GM23338 (cell line): ENCODE data around the gene SORCS2. TPM values are rescaled to one million over a fixed set of nuclear protein-coding genes. Genes with fewer than 3 reads are reported as not detected.

Source experiments
- ATAC-seq: fragments of 200-7000 bp; cut with Tn5 transposase; 3 replicates; pipeline ENCODE4 v1.9.1; 2020
- DNase-seq: peaks from one replicate; pipeline ENCODE4 v3.0.0-alpha.2; 2015; ENCODE audit warnings: low spot score
- H2AFZ ChIP-seq: fragments of 200-600 bp; sonication (generic); 2 replicates; pipeline ENCODE4 v1.8.0; 2016; ENCODE audit warnings: antibody characterized with exemption, mild to moderate bottlenecking, moderate library complexity
- H3F3A ChIP-seq: fragments of 200-600 bp; sonication (generic); replicated peaks from 2 replicates; pipeline ENCODE4 v1.8.0; 2017; ENCODE audit warnings: antibody characterized with exemption, mixed run types, low read depth
- H3K27ac ChIP-seq: fragments of 200-600 bp; sonication (generic); 2 replicates; pipeline ENCODE4 v1.6.1; 2016; ENCODE audit warnings: low read depth
- H3K27me3 ChIP-seq: fragments of 200-600 bp; sonication (generic); 2 replicates; pipeline ENCODE4 v1.8.0; 2016; ENCODE audit warnings: mild to moderate bottlenecking, mixed run types, moderate library complexity; ENCODE audit not compliant: insufficient read depth
- H3K36me3 ChIP-seq: fragments of 200-600 bp; sonication (generic); 2 replicates; pipeline ENCODE4 v1.8.0; 2016; ENCODE audit warnings: mild to moderate bottlenecking; ENCODE audit not compliant: insufficient read depth
- H3K4me1 ChIP-seq: fragments of 200-600 bp; sonication (generic); 2 replicates; pipeline ENCODE4 v1.8.0; 2016; ENCODE audit warnings: mild to moderate bottlenecking, moderate library complexity; ENCODE audit not compliant: insufficient read depth
- H3K4me2 ChIP-seq: fragments of 200-600 bp; sonication (generic); 2 replicates; pipeline ENCODE4 v1.7.1; 2017; ENCODE audit warnings: mixed run types
- H3K4me3 ChIP-seq: fragments of 200-600 bp; sonication (generic); 2 replicates; pipeline ENCODE4 v1.6.1; 2016; ENCODE audit warnings: mixed run types
- H3K79me2 ChIP-seq: fragments of 200-600 bp; sonication (generic); replicated peaks from 2 replicates; pipeline ENCODE4 v1.8.0; 2017; ENCODE audit warnings: mild to moderate bottlenecking; ENCODE audit not compliant: insufficient read depth
- H3K9me2 ChIP-seq: fragments of 200-600 bp; sonication (generic); 2 replicates; pipeline ENCODE4 v1.8.0; 2017; ENCODE audit not compliant: insufficient read depth
- H4K20me1 ChIP-seq: fragments of 200-600 bp; sonication (generic); replicated peaks from 2 replicates; pipeline ENCODE4 v1.8.0; 2017; ENCODE audit warnings: mild to moderate bottlenecking; ENCODE audit not compliant: insufficient read depth
- H3K27ac Mint-ChIP-seq: 2 replicates; pipeline ENCODE4 v1.8.0; 2020; ENCODE audit warnings: inconsistent platforms, mild to moderate bottlenecking, moderate library complexity, mixed read lengths
- H3K27me3 Mint-ChIP-seq: 3 replicates; pipeline ENCODE4 v1.8.0; 2022; ENCODE audit warnings: low read depth, mild to moderate bottlenecking, moderate library complexity, mixed read lengths, inconsistent platforms; ENCODE audit not compliant: insufficient read depth, poor library complexity
- H3K36me3 Mint-ChIP-seq: 3 replicates; pipeline ENCODE4 v1.8.0; 2021; ENCODE audit warnings: low read depth, mild to moderate bottlenecking, inconsistent platforms, moderate library complexity, mixed read lengths
- H3K4me1 Mint-ChIP-seq: 3 replicates; pipeline ENCODE4 v1.8.0; 2020; ENCODE audit warnings: mild to moderate bottlenecking, inconsistent platforms, mixed read lengths
- H3K4me3 Mint-ChIP-seq: 3 replicates; pipeline ENCODE4 v1.8.0; 2021; ENCODE audit warnings: moderate library complexity, mild to moderate bottlenecking, inconsistent platforms, mixed read lengths
- H3K9me3 Mint-ChIP-seq: 3 replicates; pipeline ENCODE4 v1.8.0; 2020; ENCODE audit warnings: moderate library complexity, mild to moderate bottlenecking, inconsistent platforms, mixed read lengths
- CREB1 ChIP-seq: fragments of 250-450 bp; sonication (Bioruptor Pico); IDR thresholded peaks from 2 replicates; pipeline ENCODE4 v1.5.0; 2020; ENCODE audit warnings: low read depth, mild to moderate bottlenecking, moderate library complexity
- EZH2 ChIP-seq: fragments of 200-600 bp; sonication (generic); IDR thresholded peaks from one replicate; pipeline ENCODE4 v1.8.0; 2017; ENCODE audit warnings: antibody characterized with exemption, mild to moderate bottlenecking, low read depth; ENCODE audit not compliant: unreplicated experiment
- EZH2phosphoT487 ChIP-seq: fragments of 200-600 bp; sonication (generic); IDR thresholded peaks from one replicate; pipeline ENCODE4 v1.8.1; 2018; ENCODE audit warnings: antibody characterized with exemption; ENCODE audit not compliant: unreplicated experiment
- JUNB ChIP-seq: IDR thresholded peaks from one replicate; pipeline ENCODE4 v1.6.1; 2016; ENCODE audit warnings: antibody characterized with exemption; ENCODE audit not compliant: unreplicated experiment
- NANOG ChIP-seq: IDR thresholded peaks from 2 replicates; pipeline ENCODE4 v1.6.1; 2016; ENCODE audit warnings: antibody characterized with exemption, borderline replicate concordance
- POLR2AphosphoS5 ChIP-seq: IDR thresholded peaks from 2 replicates; pipeline ENCODE4 v1.6.1; 2016; ENCODE audit warnings: antibody characterized with exemption, low read depth
- STAT1 ChIP-seq: IDR thresholded peaks from one replicate; pipeline ENCODE4 v1.6.1; 2016; ENCODE audit warnings: antibody characterized with exemption; ENCODE audit not compliant: unreplicated experiment
- ZNF114 ChIP-seq: fragments of 250-450 bp; sonication (Bioruptor Pico); IDR thresholded peaks from 2 replicates; pipeline ENCODE4 v1.5.0; 2020; ENCODE audit warnings: mild to moderate bottlenecking, moderate library complexity
- ZNF331 ChIP-seq: fragments of 250-450 bp; sonication (Bioruptor Pico); IDR thresholded peaks from 2 replicates; pipeline ENCODE4 v1.5.0; 2020; ENCODE audit warnings: low read depth, mild to moderate bottlenecking, moderate library complexity
- polyA plus RNA-seq: library from polyadenylated mRNA; unstranded; fragments of >200 nt; fragmentation: Nextera tagmentation; extraction: Ambion mirVana; gene quantifications from 2 replicates; pipeline ENCODE4 v1.2.1, GENCODE V29; 2016
- total RNA-seq: library from RNA; depleted of rRNA; stranded (reverse); fragments of >200 nt; shearing (Covaris generic); gene quantifications from 2 replicates; pipeline ENCODE4 v1.2.3, GENCODE V29; 2014
- TF ChIP-seq, protein P1 (sequence below), 2 experiments: fragments of 200-600 bp in 1 of 2; sonication (generic) in 1 of 2; conservative IDR thresholded peaks; 2 replicates each; pipeline versions ENCODE4 v1.5.1 to v1.6.1; 2016 to 2017; ENCODE audit warnings: antibody characterized with exemption in 2 of 2, low read depth in 2 of 2, mild to moderate bottlenecking in 2 of 2, moderate library complexity in 1 of 2
- TF ChIP-seq, protein P2 (sequence below): IDR thresholded peaks from 2 replicates; pipeline ENCODE4 v1.6.1; 2016; ENCODE audit warnings: antibody characterized with exemption
- TF ChIP-seq, protein P3 (sequence below): IDR thresholded peaks from one replicate; pipeline ENCODE4 v1.6.1; 2018; ENCODE audit warnings: antibody characterized with exemption; ENCODE audit not compliant: unreplicated experiment
- TF ChIP-seq, protein P4 (sequence below): fragments of 250-450 bp; sonication (Bioruptor Pico); IDR thresholded peaks from 2 replicates; pipeline ENCODE4 v1.5.0; 2020; ENCODE audit warnings: mild to moderate bottlenecking, moderate library complexity

The SORCS2 gene
- total and polyA plus RNA-seq, 2 experiments from 2014 or later = 0.47 to 2.4 TPM

DNA sequence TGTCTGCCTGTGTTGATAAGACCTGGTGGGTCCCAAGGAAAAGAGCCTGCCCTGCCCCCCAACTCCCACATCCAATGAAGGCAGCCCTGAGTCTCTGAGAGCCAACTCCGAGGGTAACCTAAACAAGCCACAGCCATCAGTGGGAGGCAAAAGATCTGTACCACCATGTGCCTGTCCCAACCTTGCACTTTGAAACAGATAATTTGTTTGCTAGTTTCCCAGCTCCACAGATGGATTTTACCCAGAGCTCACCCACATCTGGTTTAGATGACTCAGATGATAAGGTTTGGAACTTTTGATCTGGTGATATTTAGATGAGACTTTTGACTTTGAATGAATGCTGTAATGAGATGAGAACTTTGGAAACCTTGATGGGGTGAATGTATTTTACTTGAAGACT lies 488.4 kb downstream of the SORCS2 start:
- no peak for TF ChIP-seq EZH2phosphoT487
- TF ChIP-seq NANOG = no peak
- TF ChIP-seq EZH2 = no peak
- TF ChIP-seq ZNF331 (CRISPR knock-in tag) = no peak
- TF ChIP-seq, protein P1, sequence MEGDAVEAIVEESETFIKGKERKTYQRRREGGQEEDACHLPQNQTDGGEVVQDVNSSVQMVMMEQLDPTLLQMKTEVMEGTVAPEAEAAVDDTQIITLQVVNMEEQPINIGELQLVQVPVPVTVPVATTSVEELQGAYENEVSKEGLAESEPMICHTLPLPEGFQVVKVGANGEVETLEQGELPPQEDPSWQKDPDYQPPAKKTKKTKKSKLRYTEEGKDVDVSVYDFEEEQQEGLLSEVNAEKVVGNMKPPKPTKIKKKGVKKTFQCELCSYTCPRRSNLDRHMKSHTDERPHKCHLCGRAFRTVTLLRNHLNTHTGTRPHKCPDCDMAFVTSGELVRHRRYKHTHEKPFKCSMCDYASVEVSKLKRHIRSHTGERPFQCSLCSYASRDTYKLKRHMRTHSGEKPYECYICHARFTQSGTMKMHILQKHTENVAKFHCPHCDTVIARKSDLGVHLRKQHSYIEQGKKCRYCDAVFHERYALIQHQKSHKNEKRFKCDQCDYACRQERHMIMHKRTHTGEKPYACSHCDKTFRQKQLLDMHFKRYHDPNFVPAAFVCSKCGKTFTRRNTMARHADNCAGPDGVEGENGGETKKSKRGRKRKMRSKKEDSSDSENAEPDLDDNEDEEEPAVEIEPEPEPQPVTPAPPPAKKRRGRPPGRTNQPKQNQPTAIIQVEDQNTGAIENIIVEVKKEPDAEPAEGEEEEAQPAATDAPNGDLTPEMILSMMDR (conservative IDR thresholded peaks at IDR 0.05; ENCODE audit: low read depth in 2 of 2) = no peak
- TF ChIP-seq CREB1 = no peak
- TF ChIP-seq STAT1 = no peak
- TF ChIP-seq POLR2AphosphoS5 = no peak
- TF ChIP-seq ZNF114 (CRISPR knock-in tag) = no peak
- TF ChIP-seq, protein P2, sequence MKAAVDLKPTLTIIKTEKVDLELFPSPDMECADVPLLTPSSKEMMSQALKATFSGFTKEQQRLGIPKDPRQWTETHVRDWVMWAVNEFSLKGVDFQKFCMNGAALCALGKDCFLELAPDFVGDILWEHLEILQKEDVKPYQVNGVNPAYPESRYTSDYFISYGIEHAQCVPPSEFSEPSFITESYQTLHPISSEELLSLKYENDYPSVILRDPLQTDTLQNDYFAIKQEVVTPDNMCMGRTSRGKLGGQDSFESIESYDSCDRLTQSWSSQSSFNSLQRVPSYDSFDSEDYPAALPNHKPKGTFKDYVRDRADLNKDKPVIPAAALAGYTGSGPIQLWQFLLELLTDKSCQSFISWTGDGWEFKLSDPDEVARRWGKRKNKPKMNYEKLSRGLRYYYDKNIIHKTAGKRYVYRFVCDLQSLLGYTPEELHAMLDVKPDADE = no peak
- no peak for TF ChIP-seq JUNB
- TF ChIP-seq, protein P3, sequence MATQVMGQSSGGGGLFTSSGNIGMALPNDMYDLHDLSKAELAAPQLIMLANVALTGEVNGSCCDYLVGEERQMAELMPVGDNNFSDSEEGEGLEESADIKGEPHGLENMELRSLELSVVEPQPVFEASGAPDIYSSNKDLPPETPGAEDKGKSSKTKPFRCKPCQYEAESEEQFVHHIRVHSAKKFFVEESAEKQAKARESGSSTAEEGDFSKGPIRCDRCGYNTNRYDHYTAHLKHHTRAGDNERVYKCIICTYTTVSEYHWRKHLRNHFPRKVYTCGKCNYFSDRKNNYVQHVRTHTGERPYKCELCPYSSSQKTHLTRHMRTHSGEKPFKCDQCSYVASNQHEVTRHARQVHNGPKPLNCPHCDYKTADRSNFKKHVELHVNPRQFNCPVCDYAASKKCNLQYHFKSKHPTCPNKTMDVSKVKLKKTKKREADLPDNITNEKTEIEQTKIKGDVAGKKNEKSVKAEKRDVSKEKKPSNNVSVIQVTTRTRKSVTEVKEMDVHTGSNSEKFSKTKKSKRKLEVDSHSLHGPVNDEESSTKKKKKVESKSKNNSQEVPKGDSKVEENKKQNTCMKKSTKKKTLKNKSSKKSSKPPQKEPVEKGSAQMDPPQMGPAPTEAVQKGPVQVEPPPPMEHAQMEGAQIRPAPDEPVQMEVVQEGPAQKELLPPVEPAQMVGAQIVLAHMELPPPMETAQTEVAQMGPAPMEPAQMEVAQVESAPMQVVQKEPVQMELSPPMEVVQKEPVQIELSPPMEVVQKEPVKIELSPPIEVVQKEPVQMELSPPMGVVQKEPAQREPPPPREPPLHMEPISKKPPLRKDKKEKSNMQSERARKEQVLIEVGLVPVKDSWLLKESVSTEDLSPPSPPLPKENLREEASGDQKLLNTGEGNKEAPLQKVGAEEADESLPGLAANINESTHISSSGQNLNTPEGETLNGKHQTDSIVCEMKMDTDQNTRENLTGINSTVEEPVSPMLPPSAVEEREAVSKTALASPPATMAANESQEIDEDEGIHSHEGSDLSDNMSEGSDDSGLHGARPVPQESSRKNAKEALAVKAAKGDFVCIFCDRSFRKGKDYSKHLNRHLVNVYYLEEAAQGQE = no peak
- TF ChIP-seq, protein P4, sequence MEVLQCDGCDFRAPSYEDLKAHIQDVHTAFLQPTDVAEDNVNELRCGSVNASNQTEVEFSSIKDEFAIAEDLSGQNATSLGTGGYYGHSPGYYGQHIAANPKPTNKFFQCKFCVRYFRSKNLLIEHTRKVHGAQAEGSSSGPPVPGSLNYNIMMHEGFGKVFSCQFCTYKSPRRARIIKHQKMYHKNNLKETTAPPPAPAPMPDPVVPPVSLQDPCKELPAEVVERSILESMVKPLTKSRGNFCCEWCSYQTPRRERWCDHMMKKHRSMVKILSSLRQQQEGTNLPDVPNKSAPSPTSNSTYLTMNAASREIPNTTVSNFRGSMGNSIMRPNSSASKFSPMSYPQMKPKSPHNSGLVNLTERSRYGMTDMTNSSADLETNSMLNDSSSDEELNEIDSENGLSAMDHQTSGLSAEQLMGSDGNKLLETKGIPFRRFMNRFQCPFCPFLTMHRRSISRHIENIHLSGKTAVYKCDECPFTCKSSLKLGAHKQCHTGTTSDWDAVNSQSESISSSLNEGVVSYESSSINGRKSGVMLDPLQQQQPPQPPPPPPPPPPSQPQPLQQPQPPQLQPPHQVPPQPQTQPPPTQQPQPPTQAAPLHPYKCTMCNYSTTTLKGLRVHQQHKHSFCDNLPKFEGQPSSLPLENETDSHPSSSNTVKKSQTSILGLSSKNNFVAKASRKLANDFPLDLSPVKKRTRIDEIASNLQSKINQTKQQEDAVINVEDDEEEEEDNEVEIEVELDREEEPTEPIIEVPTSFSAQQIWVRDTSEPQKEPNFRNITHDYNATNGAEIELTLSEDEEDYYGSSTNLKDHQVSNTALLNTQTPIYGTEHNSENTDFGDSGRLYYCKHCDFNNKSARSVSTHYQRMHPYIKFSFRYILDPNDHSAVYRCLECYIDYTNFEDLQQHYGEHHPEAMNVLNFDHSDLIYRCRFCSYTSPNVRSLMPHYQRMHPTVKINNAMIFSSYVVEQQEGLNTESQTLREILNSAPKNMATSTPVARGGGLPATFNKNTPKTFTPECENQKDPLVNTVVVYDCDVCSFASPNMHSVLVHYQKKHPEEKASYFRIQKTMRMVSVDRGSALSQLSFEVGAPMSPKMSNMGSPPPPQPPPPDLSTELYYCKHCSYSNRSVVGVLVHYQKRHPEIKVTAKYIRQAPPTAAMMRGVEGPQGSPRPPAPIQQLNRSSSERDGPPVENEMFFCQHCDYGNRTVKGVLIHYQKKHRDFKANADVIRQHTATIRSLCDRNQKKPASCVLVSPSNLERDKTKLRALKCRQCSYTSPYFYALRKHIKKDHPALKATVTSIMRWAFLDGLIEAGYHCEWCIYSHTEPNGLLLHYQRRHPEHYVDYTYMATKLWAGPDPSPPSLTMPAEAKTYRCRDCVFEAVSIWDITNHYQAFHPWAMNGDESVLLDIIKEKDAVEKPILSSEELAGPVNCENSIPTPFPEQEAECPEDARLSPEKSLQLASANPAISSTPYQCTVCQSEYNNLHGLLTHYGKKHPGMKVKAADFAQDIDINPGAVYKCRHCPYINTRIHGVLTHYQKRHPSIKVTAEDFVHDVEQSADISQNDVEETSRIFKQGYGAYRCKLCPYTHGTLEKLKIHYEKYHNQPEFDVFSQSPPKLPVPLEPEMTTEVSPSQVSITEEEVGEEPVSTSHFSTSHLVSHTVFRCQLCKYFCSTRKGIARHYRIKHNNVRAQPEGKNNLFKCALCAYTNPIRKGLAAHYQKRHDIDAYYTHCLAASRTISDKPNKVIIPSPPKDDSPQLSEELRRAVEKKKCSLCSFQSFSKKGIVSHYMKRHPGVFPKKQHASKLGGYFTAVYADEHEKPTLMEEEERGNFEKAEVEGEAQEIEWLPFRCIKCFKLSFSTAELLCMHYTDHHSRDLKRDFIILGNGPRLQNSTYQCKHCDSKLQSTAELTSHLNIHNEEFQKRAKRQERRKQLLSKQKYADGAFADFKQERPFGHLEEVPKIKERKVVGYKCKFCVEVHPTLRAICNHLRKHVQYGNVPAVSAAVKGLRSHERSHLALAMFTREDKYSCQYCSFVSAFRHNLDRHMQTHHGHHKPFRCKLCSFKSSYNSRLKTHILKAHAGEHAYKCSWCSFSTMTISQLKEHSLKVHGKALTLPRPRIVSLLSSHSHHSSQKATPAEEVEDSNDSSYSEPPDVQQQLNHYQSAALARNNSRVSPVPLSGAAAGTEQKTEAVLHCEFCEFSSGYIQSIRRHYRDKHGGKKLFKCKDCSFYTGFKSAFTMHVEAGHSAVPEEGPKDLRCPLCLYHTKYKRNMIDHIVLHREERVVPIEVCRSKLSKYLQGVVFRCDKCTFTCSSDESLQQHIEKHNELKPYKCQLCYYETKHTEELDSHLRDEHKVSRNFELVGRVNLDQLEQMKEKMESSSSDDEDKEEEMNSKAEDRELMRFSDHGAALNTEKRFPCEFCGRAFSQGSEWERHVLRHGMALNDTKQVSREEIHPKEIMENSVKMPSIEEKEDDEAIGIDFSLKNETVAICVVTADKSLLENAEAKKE = no peak
- Histone ChIP-seq H4K20me1 (no peaks in the 10 kb centered on the region), H3K4me1 (no peaks in the 10 kb centered on the region), H3K79me2 (no peaks in the 10 kb centered on the region), H3K36me3 (no peaks in the 10 kb centered on the region), H3K27me3 (no peaks in the 10 kb centered on the region), H2AFZ (no peak overlapping the region), H3K4me2 (no peak overlapping the region), H3F3A (no peaks in the 10 kb centered on the region), H3K27ac (no peak overlapping the region), H3K4me3 (no peak overlapping the region), H3K9me2 (no peaks in the 10 kb centered on the region)
- peaks cover 4% of the 10 kb centered on the region for H3K4me1 Mint-ChIP-seq
- H3K4me3 Mint-ChIP-seq = no peak overlapping the region
- ATAC-seq (no peak), DNase-seq (no peak)
- peaks cover 4% of the 10 kb centered on the region for H3K27me3 Mint-ChIP-seq
- H3K9me3 Mint-ChIP-seq = peaks cover 18% of the 10 kb centered on the region
- peaks cover 16% of the 10 kb centered on the region for H3K36me3 Mint-ChIP-seq
- H3K27ac Mint-ChIP-seq = no peak overlapping the region
